CMK (cell line): ENCODE measurements around the gene SPAG16.
"Not testable (repeated sequence)": the region's sequence is repeated elsewhere in the genome, so short reads cannot be mapped to it uniquely, and the experiment has no call there.

Source experiments
- DNase-seq: peaks from one replicate; pipeline ENCODE4 v3.0.0-alpha.2; 2010; ENCODE audit warnings: low read depth

Gene SPAG16

DNA sequence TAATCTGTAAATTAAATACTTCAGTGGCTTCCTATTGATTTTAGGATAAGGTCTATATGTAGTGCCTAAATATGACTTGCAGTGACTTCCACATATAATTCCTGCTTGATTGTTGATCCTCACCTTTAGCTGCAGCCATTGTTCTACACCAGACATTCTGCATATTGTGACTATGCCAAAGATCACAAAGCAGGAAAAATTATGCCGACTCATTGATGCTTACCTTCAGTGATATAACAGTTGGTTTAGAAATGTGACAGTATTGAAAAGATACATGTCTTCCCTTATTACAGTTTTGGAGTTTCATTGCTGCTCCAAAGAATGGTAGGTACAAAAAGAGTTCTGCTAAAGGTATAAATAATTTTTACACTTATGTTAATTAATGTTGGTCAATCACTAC is 12.3 kb upstream of the SPAG16 start:
- DNase-seq: no peak

DNA sequence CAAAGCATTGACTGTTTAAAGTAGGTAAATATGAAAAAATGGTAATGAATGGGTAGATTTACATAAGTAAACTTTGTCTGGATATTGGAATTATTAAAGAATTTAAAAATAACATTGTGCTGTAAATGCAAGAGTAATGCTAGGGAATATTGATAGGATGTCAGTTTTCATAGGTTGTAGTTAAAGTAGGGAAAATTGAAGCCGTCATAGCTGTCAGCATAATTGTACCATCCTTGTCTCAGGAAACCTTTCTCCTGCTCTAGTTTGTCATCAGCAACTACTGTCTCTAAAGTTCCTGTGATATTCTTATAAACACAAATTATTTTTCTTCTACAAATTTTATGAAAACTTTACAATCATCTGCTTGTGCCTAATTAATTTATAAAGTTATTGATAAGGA is 10.1 kb upstream of the SPAG16 start:
- DNase-seq: no peak

GRCh38 chr2:213275265-213275664 is 9.0 kb upstream of the SPAG16 start:
- no peak for DNase-seq

- not testable (repeated sequence) for DNase-seq
Observed at GRCh38 chr2:213277134-213277533, 7.1 kb upstream of the SPAG16 start.

DNA sequence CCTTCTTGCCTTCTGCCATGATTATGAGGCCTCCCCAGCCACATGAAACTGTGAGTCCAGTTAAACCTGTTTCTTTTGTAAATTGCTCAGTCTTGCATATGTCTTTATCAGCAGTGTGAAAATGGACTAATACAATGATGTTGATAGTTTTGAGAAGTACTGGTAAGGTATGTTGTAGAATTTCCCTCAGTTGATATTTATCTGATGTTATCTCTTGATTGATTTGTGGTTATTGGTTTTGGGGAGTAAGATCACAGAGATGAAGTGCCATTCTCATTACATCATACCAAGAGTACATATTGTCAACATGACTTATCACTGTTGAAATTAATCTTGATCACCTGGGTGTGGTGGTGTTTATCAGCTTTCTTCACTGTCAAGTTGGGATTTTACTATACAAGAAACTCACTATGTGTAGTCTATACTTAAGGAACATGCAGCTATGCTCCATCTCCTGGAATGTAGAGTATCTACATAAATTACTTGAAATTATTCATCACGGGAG is 5.1 kb upstream of the SPAG16 start:
- no peak for DNase-seq

GRCh38 chr2:213279971-213280370 is 4.3 kb upstream of the SPAG16 start:
- no peak for DNase-seq

DNA sequence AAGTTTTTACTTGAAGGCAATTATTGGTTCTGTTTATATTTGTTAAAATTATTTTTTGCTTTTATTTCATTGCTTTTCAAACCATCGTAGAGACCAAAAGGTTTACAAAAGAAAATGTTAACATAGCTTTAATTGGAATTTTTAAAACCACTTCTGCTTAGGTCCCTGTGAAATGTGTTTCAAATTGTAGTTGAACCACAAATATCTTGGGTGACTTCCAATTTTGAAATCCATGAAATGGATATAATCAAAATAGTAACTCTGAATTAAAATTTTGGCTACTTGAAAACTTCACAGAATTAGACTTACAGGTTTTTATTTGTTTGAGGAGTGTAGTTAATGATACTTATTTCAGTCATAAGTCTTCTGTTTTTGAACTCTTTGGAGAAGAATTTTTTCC is 3.1 kb upstream of the SPAG16 start:
- DNase-seq: no peak

DNA sequence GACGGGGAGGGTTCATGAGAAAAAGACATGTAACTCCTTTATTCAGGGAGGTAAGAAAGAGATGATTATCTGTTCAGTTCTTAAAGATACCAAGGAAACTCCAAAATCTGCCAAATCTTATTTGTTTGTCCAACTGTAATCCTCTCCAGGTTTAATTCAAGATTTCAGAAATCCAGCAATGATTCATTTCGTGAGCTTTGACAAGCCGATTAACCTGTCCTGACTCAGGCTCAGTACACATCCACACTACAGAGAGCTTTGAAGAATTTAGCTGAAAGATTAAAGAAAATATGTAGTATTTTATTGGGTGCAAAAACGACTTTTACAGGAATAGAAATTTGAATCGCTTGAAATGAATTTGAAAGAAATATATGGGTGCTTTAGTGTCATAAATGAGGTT is 1.1 kb downstream of the SPAG16 start:
- DNase-seq: no peak

GRCh38 chr2:213286161-213286560 is 1.9 kb downstream of the SPAG16 start:
- DNase-seq: no peak

DNA sequence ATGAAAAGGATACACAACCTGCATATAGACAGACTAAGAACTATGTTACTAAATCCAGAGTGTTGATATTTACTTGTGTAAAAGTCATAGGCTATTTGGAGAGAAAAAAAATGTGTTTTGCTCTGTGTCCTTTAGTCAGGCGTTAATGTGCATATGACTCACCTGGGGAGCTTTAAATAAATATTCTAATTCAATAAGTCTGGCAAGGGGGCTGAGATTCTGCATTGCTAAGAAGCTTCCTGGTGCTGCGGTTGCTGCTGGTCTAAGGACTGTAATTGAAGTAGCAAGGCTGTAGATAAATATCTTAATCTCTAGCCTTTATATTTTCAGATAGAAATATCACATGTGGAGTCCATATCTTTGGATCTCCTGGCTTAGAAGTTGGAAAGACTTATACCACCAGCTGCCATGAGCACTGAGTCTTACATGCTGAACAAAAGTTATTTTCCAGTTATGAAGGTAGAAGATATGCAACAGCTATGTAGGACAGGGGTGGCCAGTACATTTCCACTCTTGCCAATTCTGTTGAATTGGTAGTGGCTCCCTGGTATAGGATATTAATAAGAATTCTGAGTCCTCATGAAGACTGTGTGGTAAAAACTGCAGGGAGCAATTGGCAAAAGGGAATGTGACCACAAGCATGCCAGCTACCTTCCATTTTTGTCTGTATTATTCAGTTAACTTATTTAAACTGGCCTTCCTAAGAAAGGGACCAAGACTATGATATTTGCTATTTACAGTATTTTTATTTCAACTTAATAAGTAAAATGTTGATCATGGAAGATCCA is 4.8 kb downstream of the SPAG16 start:
- DNase-seq: no peak

GRCh38 chr2:213290501-213290900 is 6.2 kb downstream of the SPAG16 start:
- no peak for DNase-seq

DNA sequence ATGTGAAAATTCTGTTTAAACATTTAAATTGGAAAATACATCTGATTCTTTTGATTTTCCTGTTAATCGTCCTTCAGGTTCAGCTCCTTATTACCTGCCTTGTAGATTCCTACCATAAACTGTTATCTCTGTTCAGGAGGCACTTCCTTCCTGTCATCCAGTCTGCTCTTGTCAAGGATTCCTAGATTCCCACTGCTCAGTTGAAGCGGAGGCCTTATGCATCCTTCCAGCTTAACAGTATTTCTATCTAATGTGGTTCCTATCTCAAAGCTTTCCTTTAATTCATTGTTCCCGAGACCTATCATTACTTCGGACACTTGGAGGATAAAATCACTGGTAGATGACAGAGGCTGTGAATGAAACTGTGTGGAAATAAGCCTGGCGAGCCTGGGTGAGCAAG is 12.0 kb downstream of the SPAG16 start:
- no peak for DNase-seq

GRCh38 chr2:213306316-213306942 is 22.2 kb downstream of the SPAG16 start:
- DNase-seq: no peak

DNA sequence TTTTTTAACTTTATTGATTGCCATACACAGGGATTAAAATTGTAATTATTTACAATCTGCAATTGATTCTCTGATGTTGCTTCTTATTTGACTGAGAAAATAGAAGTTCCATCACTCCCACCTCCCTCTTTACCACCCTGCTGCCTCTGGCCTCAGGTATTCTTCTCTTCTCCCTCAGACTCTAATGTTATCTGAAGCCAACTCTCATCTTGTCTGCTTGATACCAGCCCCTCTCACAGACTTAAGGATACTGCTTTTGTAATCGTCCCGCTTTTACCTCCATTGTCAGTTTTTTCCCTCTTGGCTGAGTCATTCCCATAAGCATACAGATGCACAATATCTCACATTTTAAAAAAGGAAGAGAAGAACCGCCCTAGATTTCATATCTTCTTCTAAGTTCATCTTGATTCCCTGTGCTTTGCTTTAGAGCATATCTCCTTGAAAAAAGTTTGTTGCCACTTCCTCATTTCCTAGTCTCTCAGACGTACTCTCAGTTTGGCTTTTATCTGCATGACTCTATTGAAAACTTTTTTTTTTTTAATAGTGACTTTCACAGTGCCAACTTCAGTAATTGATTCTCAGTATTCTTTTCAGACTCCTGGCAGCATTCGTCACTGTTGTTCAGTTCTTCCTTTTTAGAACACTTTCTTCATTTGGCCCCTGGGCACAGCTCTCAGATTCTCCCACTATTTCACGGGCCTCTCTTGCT is 31.1 kb downstream of the SPAG16 start:
- no peak for DNase-seq

DNA sequence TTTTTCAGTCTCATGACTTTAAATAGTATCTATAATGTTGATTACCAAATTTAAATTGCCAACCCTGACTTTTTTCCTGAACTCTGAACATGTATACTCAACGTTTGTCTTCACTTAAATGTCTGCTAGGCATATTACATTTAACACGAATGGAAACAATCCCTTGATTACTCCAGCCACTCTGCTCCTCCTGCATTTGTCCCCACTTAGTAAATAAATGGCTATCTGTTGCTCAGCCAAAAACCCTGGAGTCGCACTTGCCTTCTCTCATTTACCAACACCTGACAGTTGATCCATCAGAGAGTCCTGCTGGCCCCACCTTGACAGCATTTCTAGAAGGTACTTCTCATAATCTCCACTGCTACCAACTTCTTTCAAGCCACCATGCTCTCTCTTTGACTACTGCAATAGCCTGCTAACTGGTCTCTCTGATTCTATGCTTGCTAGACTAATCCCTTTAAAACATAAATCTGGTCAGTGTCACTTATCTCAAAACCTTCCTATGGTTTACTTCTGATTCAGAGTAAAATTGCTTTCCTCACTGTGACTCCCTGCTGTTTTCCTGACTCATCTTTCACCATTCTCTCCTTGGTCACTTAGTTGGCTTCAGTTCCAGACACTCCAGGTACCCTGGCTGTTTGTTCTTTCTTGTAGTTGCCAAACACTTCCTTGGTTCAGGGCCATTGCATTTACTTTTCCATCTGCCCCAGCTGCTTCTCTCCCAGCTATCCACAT is 31.9 kb downstream of the SPAG16 start:
- DNase-seq: no peak

DNA sequence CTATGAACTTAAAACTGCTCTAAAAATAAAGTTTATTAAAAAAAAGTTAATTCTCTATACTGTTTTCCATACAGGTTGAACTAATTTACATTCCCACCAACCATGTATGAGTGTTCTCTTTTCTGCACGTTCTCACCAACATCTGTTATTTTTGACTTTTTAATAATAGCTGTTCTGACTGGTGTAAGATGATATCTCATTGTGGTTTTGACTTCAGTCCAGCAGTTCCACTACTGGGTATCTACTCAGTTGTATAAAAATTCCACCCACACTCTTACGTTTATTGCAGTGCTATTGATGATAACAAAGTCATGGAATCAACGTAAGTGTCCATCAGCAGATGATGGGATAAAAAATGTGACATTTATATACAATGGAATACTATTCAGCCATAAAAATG is 33.7 kb downstream of the SPAG16 start:
- DNase-seq: no peak

GRCh38 chr2:213320604-213321003 is 36.3 kb downstream of the SPAG16 start:
- DNase-seq: no peak

GRCh38 chr2:213336253-213336770 is 52.0 kb downstream of the SPAG16 start:
- no peak for DNase-seq

DNA sequence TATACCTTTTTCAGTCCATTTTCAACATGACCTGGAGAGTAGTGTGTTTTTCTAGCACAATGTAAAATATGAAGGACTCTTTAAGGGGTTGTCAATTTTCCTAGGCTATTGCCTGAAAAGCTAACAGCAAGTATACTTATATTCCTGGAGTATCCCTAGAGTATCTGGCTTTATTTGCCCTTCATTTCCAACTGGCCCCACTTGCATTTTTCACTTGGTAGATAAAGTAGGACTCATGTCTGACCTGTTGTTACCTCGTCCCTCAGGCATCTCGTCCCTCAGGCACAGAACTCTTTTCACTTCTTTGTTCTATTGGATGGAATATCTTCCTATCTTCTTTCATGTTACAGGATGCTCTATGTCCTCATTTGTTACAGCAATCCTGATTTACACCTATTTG is 69.2 kb downstream of the SPAG16 start:
- DNase-seq: no peak

DNA sequence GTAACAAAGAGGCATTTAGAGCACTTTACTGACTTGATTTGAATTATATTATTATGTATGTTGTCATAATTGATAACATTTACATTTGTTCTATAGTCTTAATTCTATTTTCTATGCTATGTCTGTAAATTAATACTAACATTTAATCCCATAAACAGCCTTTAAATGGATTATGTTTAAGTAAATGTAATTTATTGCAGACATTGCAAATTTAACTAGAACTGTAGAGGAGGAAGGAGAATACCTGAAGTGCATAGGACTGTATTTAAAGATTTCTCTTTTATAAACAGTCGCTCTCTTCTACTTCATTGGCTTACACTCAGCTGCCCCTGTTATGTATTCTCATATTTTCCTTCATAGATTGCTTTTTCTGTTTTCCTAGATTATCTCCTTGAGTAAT is 92.4 kb downstream of the SPAG16 start:
- no peak for DNase-seq

DNA sequence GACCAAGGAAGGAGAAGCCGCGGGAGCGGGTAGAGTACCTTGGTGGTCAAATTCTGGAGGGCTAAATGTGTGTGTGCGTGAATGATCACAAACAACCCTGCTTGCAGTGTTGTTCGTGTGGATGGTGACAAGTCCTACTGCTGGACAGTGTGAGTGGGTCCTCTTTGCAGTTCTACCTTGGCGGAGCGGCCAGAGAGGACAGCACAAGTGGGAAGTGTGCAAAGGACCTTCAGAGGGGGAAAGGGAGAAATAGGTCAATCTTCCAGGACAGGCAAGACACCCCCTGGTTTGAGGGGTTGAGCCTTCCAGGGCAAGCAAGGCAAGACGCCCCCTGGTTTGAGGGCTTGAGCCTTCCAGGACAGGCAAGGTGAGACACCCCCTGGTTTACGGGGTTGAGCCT is 122.8 kb downstream of the SPAG16 start:
- not testable (repeated sequence) for DNase-seq

- not testable (repeated sequence) for DNase-seq
Observed at GRCh38 chr2:213408426-213409070, 124.3 kb downstream of the SPAG16 start.
